K562 (cell line): ENCODE measurements around the gene TLX2. TPM values are rescaled to one million over a fixed set of nuclear protein-coding genes. Genes with fewer than 3 reads are reported as not detected.

Source experiments
- ATAC-seq: fragments of 200-7000 bp; cut with Tn5 transposase; 3 replicates; pipeline ENCODE4 v1.9.1; 2020; ENCODE audit warnings: moderate library complexity
- BruUV-seq: library from RNA; stranded (reverse); fragments of 400-500 nt; replicated peaks from 2 replicates; lab custom pipeline; 2021; lab: Mats Ljungman, UMichigan
- CTCF ChIA-PET: fragments of 300-600 bp; formaldehyde crosslinking; extraction: SDS; loops from one replicate; lab custom pipeline; 2021; ENCODE audit warnings: low intra/inter-chr PET ratio; lab: Yijun Ruan, JAX
- POLR2A ChIA-PET: fragments of 300-600, 350-650 bp; sonication (Branson Sonifier 250); formaldehyde crosslinking; extraction: SDS; loops from one replicate; lab custom pipeline; 2021; ENCODE audit warnings: antibody characterized with exemption, inconsistent platforms; lab: Yijun Ruan, JAX
- DNase-seq, 4 experiments: peaks; one replicate each; pipeline versions ENCODE4 v3.0.0 to v3.0.0-alpha.2; 2011 to 2018; ENCODE audit warnings: low spot score in 3 of 4, mixed read lengths in 3 of 4; ENCODE audit errors: extremely low read depth in 1 of 4
- FAIRE-seq: peaks from 2 replicates; lab custom pipeline; 2011; peaks lifted over from hg19 to GRCh38; lab: Jason Lieb, UNC
- H2AFZ ChIP-seq: 2 replicates; pipeline ENCODE4 v1.6.0; 2011; ENCODE audit warnings: low read depth, low read length, control low read depth, inconsistent platforms
- H3K27ac ChIP-seq: fragments of 200-600 bp; 3 replicates; pipeline ENCODE4 v1.8.0; 2011; ENCODE audit warnings: low read depth, mild to moderate bottlenecking, control low read depth, inconsistent platforms, low read length, moderate library complexity, mixed read lengths; ENCODE audit errors: extremely low read depth
- H3K27me3 ChIP-seq, 2 experiments: fragments of 300-600 bp in 1 of 2; 2 replicates in 1 of 2; 3 replicates in 1 of 2; pipeline versions ENCODE4 v1.6.0 to v1.8.0; 2011; ENCODE audit warnings: inconsistent platforms in 2 of 2, low read length in 2 of 2, mild to moderate bottlenecking in 1 of 2, mixed read lengths in 1 of 2, moderate library complexity in 1 of 2; ENCODE audit not compliant: control insufficient read depth in 2 of 2, insufficient read depth in 2 of 2
- H3K36me3 ChIP-seq: fragments of 300-600 bp; 3 replicates; pipeline ENCODE4 v1.8.0; 2011; ENCODE audit warnings: mild to moderate bottlenecking, low read length, inconsistent platforms; ENCODE audit not compliant: control insufficient read depth, insufficient read depth
- H3K4me1 ChIP-seq, 2 experiments: fragments of 200-600 bp in 1 of 2; replicated peaks in 1 of 2; 2 replicates in 1 of 2; 3 replicates in 1 of 2; pipeline versions ENCODE4 v1.5.1 to v1.8.0; 2011; ENCODE audit warnings: inconsistent platforms in 2 of 2, low read length in 2 of 2, mild to moderate bottlenecking in 1 of 2, mixed read lengths in 1 of 2, moderate library complexity in 1 of 2; ENCODE audit not compliant: control insufficient read depth in 2 of 2, insufficient read depth in 2 of 2
- H3K4me2 ChIP-seq: 2 replicates; pipeline ENCODE4 v1.6.1; 2011; ENCODE audit warnings: low read length, control low read depth, inconsistent platforms, mixed read lengths; ENCODE audit not compliant: insufficient read depth
- H3K4me3 ChIP-seq: fragments of 200-600 bp; sonication (generic), shearing (Covaris generic); 2 replicates; pipeline ENCODE4 v1.5.1; 2016; ENCODE audit warnings: control low read depth, inconsistent platforms
- H3K79me2 ChIP-seq: fragments of 200-600 bp; 3 replicates; pipeline ENCODE4 v1.8.0; 2011; ENCODE audit warnings: low read length, inconsistent platforms; ENCODE audit not compliant: control insufficient read depth, insufficient read depth
- H3K9ac ChIP-seq, 2 experiments: 2 replicates each; pipeline versions ENCODE4 v1.6.0 to v1.6.1; 2011; ENCODE audit warnings: low read depth in 2 of 2, low read length in 2 of 2, control low read depth in 1 of 2, inconsistent platforms in 1 of 2, mild to moderate bottlenecking in 1 of 2, mixed read lengths in 1 of 2; ENCODE audit not compliant: insufficient read depth in 1 of 2
- H3K9me1 ChIP-seq: one replicate; pipeline ENCODE4 v1.6.0; 2011; ENCODE audit warnings: inconsistent platforms, mild to moderate bottlenecking, low read length, moderate library complexity; ENCODE audit not compliant: control insufficient read depth, insufficient read depth
- H3K9me3 ChIP-seq: replicated peaks from 2 replicates; pipeline ENCODE4 v1.5.1; 2011; ENCODE audit warnings: low read depth, low read length, inconsistent platforms; ENCODE audit not compliant: control insufficient read depth, insufficient read depth
- H4K20me1 ChIP-seq: replicated peaks from 2 replicates; pipeline ENCODE4 v1.6.1; 2011; ENCODE audit warnings: low read length, inconsistent platforms, mixed read lengths; ENCODE audit not compliant: control insufficient read depth, insufficient read depth
- GTF2A2 ChIP-seq: IDR thresholded peaks from 2 replicates; pipeline ENCODE4 v1.6.1; 2016; ENCODE audit warnings: mild to moderate bottlenecking, missing genetic modification characterization, missing compliant biosample characterization
- ZFPM2 ChIP-seq: fragments of 250-450 bp; sonication (Bioruptor Pico); IDR thresholded peaks from 2 replicates; pipeline ENCODE4 v1.5.1; 2022; ENCODE audit warnings: mild to moderate bottlenecking
- ZNF124 ChIP-seq: sonication (generic); formaldehyde crosslinking; IDR thresholded peaks from 2 replicates; pipeline ENCODE4 v1.8.1; 2022; ENCODE audit warnings: missing genetic modification reagents
- WGBS: fragments of 100-300 bp; shearing (Covaris generic); methylation state at CpG from one replicate; pipeline ENCODE4 v1.1.6; 2016; ENCODE audit warnings: low coverage, mixed read lengths; ENCODE audit not compliant: insufficient coverage; ENCODE audit errors: missing lambda C conversion rate; 5-methylcytosine and 5-hydroxymethylcytosine counted together
- in situ Hi-C: fragments of 300-500 bp; cut with MboI; formaldehyde crosslinking; loops from 4 replicates; pipeline ENCODE4 v1.15.0; 2018; ENCODE audit warnings: inconsistent platforms, mixed read lengths
- intact Hi-C: fragments of 100-400 bp; cut with micrococcal nuclease; formaldehyde crosslinking; loops from 2 replicates; pipeline ENCODE4 v1.14.2; 2022
- polyA plus RNA-seq, 8 experiments: library from polyadenylated mRNA; depleted of rRNA in 4 of 8; stranded (reverse) in 5 of 8; unstranded in 3 of 8; fragments of >200 nt; fragmentation: Nextera tagmentation in 2 of 8; fragmentation: Illumina TruSeq in 1 of 8; extraction: Ambion mirVana in 2 of 8; extraction: Trizol in 1 of 8; gene quantifications; 2 replicates each; pipeline versions ENCODE4 v1.2.1 to v1.2.3, GENCODE V29; 2011 to 2014; ENCODE audit warnings: inconsistent platforms in 1 of 8, missing spikeins in 1 of 8
- total RNA-seq, 7 experiments: library from RNA; depleted of rRNA in 6 of 7; stranded (reverse); fragments of >200 nt in 6 of 7; fragmentation: Illumina TruSeq in 2 of 7; extraction: Trizol in 2 of 7; gene quantifications; 2 replicates each; pipeline versions ENCODE4 v1.2.1 to v1.2.3, GENCODE V29; 2011 to 2021; ENCODE audit warnings: low replicate concordance in 1 of 7
- TF ChIP-seq, protein P1 (sequence below), 3 experiments: fragments of 200-800 bp in 1 of 3; fragments of 250-450 bp in 1 of 3; fragments of 450-650 bp in 1 of 3; sonication (Bioruptor Pico) in 1 of 3; sonication (Bioruptor generic) in 1 of 3; formaldehyde crosslinking in 1 of 3; IDR thresholded peaks; 2 replicates each; pipeline versions ENCODE4 v1.6.1 to v1.8.0; 2016 to 2022; ENCODE audit warnings: mild to moderate bottlenecking in 2 of 3, missing genetic modification characterization in 2 of 3, missing compliant biosample characterization in 1 of 3, moderate library complexity in 1 of 3
- TF ChIP-seq, protein P2 (sequence below): fragments of 250-450 bp; sonication (Bioruptor Pico); IDR thresholded peaks from 2 replicates; pipeline ENCODE4 v1.4.0; 2020; ENCODE audit warnings: mild to moderate bottlenecking
- TF ChIP-seq, protein P3 (sequence below), 2 experiments: fragments of 450-650 bp; conservative IDR thresholded peaks; 2 replicates each; pipeline ENCODE4 v1.6.1; 2017; ENCODE audit warnings: mild to moderate bottlenecking in 2 of 2, moderate library complexity in 2 of 2
- TF ChIP-seq, protein P4 (sequence below), 2 experiments: fragments of 450-650 bp; IDR thresholded peaks; 2 replicates each; pipeline ENCODE4 v1.6.1; 2016
- TF ChIP-seq, protein P5 (sequence below): sonication (generic); IDR thresholded peaks from 2 replicates; pipeline ENCODE4 v1.6.1; 2016

The TLX2 gene
- total and polyA plus RNA-seq, 9 of the 15 experiments (the other 6 are each of a cell fraction or from before 2014, with no cell fraction given): not detected

DNA sequence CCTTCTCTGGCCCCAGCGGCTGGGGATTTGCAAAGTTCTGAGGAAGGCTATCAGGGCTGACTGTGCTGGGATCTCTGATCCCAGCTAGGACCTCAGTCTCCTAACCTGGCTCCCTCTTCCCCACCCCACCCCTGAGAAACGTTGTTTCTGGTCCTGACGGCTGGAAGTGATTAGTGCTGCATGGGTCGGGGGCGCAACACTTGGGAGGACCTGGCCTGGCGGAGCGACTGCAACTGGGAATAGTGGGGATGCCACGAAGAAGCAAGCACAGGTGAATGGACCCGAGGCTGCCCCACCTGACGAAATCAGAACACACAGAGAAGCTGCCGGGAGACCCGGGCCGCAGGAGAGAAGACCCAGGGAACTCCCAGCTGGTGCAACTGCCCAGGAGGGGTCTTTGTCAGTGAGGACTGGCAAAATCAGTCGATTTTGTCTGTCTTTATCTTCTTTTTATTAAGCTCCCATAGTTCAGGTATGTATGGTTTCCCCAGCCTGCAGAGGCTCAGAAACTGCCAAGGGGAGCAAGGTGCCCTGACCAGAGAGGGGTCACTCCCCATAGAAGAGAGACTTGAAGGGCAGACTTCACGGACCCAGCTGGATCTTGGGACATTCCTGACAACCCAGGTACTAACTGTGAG, 14.2 kb upstream of the TLX2 start:
- no peak for TF ChIP-seq ZNF124 (CRISPR knock-in tag)
- TF ChIP-seq, protein P1, sequence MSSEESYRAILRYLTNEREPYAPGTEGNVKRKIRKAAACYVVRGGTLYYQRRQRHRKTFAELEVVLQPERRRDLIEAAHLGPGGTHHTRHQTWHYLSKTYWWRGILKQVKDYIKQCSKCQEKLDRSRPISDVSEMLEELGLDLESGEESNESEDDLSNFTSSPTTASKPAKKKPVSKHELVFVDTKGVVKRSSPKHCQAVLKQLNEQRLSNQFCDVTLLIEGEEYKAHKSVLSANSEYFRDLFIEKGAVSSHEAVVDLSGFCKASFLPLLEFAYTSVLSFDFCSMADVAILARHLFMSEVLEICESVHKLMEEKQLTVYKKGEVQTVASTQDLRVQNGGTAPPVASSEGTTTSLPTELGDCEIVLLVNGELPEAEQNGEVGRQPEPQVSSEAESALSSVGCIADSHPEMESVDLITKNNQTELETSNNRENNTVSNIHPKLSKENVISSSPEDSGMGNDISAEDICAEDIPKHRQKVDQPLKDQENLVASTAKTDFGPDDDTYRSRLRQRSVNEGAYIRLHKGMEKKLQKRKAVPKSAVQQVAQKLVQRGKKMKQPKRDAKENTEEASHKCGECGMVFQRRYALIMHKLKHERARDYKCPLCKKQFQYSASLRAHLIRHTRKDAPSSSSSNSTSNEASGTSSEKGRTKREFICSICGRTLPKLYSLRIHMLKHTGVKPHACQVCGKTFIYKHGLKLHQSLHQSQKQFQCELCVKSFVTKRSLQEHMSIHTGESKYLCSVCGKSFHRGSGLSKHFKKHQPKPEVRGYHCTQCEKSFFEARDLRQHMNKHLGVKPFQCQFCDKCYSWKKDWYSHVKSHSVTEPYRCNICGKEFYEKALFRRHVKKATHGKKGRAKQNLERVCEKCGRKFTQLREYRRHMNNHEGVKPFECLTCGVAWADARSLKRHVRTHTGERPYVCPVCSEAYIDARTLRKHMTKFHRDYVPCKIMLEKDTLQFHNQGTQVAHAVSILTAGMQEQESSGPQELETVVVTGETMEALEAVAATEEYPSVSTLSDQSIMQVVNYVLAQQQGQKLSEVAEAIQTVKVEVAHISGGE (CRISPR knock-in tag; IDR thresholded peaks at IDR 0.05): no peak
- no peak for TF ChIP-seq ZFPM2 (CRISPR knock-in tag)
- TF ChIP-seq, protein P2, sequence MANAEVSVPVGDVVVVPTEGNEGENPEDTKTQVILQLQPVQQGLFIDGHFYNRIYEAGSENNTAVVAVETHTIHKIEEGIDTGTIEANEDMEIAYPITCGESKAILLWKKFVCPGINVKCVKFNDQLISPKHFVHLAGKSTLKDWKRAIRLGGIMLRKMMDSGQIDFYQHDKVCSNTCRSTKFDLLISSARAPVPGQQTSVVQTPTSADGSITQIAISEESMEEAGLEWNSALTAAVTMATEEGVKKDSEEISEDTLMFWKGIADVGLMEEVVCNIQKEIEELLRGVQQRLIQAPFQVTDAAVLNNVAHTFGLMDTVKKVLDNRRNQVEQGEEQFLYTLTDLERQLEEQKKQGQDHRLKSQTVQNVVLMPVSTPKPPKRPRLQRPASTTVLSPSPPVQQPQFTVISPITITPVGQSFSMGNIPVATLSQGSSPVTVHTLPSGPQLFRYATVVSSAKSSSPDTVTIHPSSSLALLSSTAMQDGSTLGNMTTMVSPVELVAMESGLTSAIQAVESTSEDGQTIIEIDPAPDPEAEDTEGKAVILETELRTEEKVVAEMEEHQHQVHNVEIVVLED (CRISPR knock-in tag): no peak
- TF ChIP-seq GTF2A2: no peak
- TF ChIP-seq, protein P3, sequence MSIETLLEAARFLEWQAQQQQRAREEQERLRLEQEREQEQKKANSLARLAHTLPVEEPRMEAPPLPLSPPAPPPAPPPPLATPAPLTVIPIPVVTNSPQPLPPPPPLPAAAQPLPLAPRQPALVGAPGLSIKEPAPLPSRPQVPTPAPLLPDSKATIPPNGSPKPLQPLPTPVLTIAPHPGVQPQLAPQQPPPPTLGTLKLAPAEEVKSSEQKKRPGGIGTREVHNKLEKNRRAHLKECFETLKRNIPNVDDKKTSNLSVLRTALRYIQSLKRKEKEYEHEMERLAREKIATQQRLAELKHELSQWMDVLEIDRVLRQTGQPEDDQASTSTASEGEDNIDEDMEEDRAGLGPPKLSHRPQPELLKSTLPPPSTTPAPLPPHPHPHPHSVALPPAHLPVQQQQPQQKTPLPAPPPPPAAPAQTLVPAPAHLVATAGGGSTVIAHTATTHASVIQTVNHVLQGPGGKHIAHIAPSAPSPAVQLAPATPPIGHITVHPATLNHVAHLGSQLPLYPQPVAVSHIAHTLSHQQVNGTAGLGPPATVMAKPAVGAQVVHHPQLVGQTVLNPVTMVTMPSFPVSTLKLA (conservative IDR thresholded peaks at IDR 0.05): no peak
- TF ChIP-seq, protein P4, sequence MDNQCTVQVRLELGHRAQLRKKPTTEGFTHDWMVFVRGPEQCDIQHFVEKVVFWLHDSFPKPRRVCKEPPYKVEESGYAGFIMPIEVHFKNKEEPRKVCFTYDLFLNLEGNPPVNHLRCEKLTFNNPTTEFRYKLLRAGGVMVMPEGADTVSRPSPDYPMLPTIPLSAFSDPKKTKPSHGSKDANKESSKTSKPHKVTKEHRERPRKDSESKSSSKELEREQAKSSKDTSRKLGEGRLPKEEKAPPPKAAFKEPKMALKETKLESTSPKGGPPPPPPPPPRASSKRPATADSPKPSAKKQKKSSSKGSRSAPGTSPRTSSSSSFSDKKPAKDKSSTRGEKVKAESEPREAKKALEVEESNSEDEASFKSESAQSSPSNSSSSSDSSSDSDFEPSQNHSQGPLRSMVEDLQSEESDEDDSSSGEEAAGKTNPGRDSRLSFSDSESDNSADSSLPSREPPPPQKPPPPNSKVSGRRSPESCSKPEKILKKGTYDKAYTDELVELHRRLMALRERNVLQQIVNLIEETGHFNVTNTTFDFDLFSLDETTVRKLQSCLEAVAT (IDR thresholded peaks at IDR 0.05): no peak
- TF ChIP-seq, protein P5, sequence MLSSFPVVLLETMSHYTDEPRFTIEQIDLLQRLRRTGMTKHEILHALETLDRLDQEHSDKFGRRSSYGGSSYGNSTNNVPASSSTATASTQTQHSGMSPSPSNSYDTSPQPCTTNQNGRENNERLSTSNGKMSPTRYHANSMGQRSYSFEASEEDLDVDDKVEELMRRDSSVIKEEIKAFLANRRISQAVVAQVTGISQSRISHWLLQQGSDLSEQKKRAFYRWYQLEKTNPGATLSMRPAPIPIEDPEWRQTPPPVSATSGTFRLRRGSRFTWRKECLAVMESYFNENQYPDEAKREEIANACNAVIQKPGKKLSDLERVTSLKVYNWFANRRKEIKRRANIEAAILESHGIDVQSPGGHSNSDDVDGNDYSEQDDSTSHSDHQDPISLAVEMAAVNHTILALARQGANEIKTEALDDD: no peak
- Histone ChIP-seq H3K79me2 (peaks cover 25% of the 10 kb centered on the region), H2AFZ (no peak overlapping the region), H3K9me3 (no peaks in the 10 kb centered on the region), H3K9me1 (no peaks in the 10 kb centered on the region), H3K36me3 (peaks cover 2% of the 10 kb centered on the region; the same call in 1 of the 3 replicates), H3K4me2 (no peak overlapping the region), H3K4me3 (no peak overlapping the region), H4K20me1 (no peaks in the 10 kb centered on the region), H3K9ac (no peak overlapping the region), H3K4me1 (peaks cover 19 to 51% of the 10 kb centered on the region in 2 experiments; a peak in 4 of 5 replicates), H3K27ac (no peak overlapping the region), H3K27me3 (no peaks in the 10 kb centered on the region)
- in situ Hi-C loops (no loop called here), intact Hi-C loops (loop anchor here (5.0 kb wide), 1 partner anchor 72 kb away; no protein-coding TSS in a partner anchor)
- ChIA-PET POLR2A (interaction anchor here (0.6 to 2.4 kb wide), 6 partner anchors 8 to 1114 kb away, joined by 3 to 13 read pairs (median 4); partner anchors contain the start of genes ALMS1, CCDC142 and TTC31), CTCF (no interaction called here)
- WGBS: 70% methylated on average over 15 of the region's 15 CpGs
- ATAC-seq (no peak), FAIRE-seq (no peak), DNase-seq (no peak)
- BruUV-seq: no TSS peak
